GM19438 (cell line): ENCODE measurements around the gene AKR1C1.
"Not testable (repeated sequence)": the region's sequence is repeated elsewhere in the genome, so short reads cannot be mapped to it uniquely, and the experiment has no call there.

Source experiments
- ATAC-seq: cut with Tn5 transposase; IDR thresholded peaks from one replicate; pipeline ENCODE4 v1.9.1; 2021; ENCODE audit warnings: low read depth; ENCODE audit not compliant: unreplicated experiment

Gene AKR1C1

DNA sequence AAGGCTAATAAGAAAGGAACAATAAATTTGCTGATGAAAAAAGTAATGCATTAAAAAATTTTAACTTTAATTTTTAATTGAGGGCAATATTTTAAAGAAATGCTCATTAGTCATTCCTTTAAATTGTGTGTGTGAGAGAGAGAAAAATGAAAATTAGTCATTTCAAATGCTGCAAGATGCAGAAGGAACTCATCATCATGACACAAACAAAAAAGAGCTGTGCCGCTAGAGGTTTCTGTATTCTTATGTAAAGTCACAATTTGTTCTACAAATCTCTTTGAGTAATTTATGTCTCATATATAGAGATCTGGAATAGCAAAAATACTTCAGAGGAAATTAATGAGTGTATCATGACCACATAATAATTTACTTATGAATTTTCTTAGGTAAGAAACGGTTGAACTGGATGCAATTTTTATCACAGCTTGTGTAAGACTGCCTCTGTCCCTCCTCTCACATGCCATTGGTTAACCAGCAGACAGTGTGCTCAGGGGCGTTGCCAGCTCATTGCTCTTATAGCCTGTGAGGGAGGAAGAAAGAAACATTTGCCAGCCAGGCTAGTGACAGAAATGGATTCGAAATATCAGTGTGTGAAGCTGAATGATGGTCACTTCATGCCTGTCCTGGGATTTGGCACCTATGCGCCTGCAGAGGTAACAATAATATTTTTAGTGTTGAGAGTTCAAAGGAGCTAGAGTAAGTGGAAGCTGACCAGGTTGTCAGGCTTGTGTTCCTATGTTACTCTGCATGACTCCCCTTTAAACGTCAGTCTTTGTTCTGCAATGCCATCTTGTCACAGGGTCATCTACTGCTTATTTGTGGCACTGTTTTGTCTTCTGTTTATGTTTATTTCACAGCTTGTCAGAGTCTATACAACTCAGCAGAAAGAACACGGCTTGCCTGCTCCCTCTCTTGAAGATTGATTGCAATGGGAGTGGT is at the start of gene AKR1C1:
TSS of gene AKR1C1 (plus strand) at position 540 of the 939 bp plus-strand sequence. CDS start at position 570, 30 bp downstream.
- ATAC-seq: not testable (repeated sequence)

DNA sequence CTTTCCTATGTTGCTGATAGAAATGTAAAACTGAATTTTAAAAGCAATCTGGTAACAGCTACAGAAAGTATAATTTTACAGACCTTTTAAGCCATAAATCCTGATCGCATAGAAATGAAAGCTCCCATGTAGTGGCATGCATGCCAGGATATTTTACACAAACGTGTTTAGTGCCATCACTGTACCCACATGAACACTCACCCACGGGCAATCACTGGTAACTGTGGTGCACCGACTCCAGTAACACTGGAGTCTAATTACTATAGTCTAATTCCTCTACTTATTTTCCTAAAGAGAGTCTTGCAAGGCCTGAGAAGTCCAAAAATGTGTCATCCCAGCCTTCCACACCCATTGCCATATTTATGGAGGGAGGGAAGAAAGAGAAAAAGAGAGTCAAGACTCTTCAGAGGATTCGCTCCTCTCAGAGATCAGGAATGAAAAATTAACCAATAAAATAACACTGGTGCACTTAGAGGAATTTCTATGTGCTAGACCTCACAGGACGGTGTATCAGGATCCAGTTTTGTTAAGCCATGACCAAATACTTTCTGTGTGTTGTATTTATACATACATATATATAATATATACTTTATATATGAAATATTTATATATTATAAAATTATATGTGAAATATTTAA is 48.9 kb upstream of the AKR1C1 start:
- ATAC-seq: no peak

DNA sequence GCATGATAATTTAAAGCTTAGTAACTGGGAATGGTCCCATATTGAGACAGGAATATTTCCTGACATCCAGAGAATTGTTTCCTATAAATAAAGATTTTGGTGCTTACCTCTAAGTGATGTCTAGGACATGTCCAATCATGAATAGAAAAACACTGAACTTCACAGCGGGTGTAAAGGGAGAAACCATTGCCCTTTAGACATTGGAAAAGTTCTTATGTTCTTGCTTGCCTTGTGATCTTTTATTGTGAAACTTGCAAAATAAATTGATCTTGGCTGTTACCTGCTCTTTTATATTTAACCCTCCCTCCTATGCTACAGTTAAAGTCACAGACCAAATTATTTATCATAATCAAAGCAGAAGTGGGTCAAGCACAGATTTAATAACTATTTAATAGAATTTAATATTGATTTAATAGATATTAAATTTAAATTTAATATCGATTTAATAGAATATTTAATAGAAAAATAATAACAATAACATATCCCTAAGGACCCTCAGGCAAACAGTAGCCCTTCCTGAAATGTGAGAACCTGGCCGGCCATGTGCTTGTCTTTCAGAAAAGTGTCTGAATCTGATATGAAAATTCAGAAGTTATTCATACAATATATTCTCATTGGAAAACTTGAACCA is 47.0 kb upstream of the AKR1C1 start:
- no peak for ATAC-seq

DNA sequence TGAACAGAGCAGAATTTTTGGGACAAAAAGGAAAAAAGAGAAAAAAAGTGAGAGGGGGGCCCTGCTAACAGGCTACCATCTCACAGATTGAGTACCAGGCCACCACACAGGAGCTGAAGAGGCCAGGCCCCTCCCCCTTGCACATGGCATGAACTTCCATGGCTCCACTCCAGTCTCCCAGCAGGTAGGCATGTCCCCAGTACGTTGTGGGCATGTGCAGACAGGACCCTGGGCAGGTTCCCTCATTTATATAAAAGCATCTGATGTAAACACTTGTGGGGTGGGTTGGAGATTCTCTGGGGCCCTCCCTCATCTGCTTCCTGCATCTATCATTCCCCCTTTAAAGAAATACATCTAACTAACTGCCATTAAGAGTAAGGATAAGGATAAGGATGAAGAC is 45.0 kb upstream of the AKR1C1 start:
- no peak for ATAC-seq

DNA sequence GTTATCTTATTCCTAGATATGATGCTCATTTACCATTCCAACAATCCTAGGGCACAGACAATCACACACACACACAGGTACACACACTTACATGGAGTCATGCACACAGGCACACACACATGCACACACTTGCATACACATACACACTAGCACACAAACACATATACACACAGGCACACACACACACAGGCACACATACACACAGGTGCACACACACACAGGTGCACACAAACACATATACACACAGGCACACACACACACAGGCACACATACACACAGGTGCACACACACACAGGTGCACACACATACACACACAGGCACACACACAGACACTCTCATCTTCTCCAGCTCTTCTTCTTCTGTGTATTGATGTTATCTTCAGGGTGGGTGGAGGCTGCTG is 38.7 kb upstream of the AKR1C1 start:
- ATAC-seq: not testable (repeated sequence)

DNA sequence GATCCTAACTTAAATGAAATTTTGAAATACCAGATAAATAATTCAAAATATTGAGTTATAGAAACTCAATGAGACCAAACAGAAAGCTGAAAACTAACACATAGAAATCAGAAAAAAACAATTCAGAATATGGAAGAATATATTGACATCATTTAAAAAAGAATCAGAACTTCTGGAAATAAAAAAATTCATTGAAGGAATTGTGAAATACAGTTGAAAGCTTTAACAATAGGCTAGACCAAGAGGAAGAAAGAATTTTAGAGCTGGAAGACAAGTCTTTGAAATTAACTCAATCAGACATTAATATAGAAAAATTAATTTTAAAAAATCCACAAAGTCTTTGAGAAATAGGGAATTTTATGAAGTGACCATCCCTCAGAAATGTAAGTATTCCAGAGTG is 36.8 kb upstream of the AKR1C1 start:
- ATAC-seq: no peak

DNA sequence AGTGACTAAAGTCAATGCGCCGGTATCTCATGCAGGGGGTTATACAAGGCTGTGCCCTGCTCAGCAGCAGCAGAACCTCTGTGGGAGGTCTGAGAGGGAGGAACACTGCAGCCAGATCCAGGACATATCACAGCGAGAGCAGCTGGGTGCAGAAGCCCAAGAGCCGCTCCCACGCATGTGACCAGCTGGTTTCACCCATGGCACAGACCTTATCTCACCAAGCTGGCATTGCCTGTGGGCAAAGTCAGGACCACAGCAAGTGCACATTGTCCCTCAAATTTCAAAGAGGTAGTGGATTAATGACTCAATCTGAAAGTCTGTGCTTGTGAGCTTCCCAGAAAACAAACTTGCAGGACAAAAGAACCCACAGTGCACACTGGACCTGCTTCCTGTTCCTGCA is 31.6 kb upstream of the AKR1C1 start:
- no peak for ATAC-seq

DNA sequence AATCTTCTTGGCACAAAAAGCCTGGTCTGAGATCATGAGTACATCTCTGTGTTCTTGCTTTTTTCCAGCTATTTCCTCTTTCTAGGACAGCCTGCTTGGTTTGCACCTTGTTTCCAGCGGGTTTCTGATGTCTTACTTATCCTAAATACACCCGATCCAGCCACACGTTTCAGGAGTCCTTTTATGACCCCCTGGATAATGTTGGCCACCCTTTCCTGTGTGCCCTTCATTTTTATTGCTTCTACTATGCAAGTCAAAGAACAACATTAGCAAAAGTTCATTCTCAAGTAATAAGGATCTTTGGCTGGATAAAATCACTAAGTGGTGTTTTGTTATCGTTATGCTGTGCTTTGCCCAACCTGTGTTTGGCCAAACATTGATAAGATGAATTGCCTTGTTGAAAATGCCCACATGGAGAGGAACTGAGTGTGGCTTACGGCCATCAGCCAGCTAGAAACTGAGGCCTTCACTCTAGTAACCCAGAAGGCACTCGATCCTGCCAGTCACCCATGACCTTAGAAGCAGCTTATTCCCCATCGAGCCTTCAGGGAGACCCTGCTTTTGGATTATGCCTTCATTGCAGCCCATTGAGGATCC is 28.7 kb upstream of the AKR1C1 start:
- no peak for ATAC-seq

DNA sequence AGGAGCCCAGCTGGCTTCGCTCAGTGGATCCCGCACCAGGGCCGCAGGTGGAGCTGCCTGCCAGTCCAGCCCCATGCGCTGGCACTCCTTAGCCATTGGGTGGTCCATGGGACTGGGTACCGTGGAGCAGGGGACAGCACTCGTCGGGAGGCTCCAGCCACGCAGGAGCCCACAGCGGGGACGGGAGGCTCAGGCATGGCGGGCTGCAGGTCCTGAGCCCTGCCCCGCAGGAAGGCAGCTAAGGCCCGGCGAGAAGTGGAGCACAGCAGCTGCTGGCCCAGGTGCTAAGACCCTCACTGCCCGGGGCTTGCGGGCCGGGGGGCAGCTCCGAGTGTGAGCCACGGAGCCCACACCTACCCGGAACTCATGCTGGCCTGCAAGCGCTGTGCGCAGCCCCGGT is 25.9 kb upstream of the AKR1C1 start:
- no peak for ATAC-seq

DNA sequence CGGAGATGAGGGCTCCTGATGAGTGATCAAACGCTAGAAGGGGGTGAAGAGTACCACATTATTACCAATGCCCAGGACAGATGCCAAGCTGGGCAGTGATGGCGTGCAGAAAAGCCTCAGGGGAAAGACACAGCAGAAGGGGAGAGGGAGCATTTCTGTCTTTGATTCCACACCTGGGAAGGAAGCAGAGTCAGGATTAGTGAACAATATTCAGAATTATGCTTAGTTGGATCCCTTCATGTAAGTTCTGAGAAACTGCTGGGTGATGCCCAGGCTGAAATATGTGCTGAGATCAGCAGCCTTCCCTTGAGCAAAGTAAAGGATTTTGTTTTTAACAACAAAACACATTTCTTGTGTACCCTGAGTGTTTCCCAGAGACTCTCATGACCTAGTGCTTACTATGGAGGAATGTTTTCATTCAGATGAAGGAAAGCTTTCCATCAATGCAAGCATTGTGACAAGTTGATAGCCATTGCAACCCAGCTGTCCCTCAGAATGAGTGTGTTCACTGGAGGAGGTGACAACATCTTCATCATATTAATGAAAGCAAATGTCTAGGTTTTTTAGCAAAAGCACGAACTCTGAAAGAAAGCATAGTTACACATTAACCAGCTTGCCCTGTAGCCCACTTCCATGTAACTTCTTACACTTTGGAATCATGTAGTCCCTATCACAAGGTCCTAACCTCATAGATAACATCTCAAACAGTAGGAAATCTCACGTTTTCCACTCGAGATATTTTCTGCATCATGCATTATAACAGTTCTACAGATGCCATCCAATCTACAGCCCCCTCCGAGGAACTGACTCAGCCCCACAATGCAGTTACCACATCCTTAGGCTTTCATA is 23.8 kb upstream of the AKR1C1 start:
- no peak for ATAC-seq

DNA sequence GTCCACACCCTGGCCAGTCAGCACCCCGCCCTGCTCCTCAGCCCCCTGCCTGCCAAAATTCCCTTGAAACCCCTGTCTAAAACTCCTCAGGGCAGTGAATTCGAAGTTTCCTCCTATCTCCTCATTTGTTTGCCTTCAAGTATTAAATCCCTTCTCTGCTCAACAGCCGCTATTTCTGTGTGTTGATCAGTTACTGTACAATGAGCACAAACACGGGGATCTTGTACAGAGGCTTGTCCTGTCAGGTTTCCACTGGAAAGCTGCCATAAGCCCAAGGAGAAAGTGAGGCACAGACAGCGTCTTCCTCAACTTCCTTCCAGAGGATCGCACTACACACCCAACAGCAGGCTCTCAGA is 23.2 kb upstream of the AKR1C1 start:
- not testable (repeated sequence) for ATAC-seq

DNA sequence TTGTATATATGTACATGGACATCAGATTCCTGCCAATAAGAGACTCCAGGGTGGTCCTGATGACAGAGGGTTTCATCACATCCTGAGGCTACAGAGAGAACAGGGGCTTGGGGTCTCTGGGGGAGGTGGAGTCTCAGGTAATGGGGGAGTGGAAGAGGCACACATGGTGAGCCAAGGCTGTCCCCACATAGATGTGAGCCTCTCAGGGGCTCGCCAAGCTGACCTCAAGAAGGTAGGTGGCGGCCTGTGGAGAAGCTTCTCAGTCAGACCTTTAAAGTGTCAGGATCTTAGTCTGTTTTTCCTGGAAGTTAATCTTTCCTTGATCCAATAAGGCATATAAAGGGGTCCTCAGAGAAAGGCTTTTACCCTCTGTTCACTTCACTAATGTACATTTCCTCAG is 22.3 kb upstream of the AKR1C1 start:
- ATAC-seq: not testable (repeated sequence)

DNA sequence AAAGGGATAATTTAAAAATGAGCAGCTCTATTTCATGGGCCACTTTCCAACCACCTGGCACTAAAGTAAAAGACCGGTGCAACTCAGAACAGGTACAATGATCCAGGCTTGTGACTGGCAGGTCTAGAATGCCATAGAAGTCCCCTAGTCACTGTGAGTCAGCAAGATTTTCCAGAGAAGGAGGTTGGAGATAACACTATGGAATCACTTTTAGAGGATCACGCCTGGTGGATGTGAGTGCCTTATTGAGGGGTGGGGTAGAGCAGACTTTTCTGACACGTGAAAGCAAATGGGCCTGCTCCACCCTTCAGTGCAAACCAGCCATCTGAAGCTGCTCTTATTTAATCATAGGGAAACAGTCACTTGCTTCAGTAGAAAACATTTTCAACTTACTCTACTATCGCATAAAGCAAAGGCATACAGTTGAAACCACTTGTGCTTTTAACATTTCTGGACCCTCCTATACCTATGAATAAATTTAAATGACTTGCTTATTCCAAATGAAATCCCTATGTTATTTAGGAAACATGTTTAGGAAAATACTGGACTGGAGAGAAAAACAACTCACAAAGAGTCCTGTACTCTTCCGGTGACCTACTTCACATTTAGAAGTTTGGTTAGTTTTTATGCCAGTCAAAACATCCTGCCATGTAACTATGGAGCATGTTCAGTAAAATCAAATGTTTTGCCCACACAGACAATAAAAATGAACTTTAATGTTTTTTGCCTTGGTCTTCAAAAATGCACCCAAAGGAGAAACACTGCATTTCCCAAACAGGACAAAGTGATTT is 21.5 kb upstream of the AKR1C1 start:
- ATAC-seq: no peak

DNA sequence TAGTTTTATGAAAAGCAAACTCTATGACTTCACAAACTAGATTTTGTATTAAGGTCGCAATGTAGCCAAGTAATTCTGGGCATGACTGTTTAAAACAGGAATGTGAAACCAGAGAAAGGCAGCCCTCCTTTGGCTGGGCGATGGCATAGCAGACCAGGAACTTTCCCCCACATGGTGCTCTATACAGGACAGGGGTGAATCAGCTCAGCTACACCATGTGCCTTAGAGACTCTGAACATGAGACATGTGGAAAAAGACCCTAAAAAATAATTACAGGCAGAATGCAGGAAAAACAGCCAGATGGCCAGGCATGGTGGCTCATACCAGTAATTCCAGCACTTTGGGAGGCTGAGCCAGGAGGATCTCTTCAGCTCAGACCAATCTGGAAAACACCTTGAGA is 20.3 kb upstream of the AKR1C1 start:
- not testable (repeated sequence) for ATAC-seq

DNA sequence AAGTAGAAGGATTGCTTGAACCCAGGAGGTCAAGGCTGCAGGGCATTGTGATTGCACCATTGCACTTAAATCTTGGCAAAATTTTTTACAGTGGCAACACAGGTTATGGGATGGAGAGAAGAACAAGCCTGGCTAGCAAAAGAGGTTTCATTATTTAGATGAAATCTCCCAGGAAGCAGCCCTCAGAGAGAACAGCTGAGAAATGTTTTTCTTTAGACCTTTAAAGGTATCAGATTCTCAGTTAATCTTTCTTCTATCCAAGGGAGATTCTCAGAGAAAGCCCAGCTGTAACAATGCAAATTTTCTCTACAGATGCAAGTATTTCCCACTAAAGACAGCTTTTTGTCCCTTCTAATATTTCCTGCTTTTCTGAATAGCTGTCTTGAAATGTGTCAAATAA is 19.8 kb upstream of the AKR1C1 start:
- not testable (repeated sequence) for ATAC-seq

DNA sequence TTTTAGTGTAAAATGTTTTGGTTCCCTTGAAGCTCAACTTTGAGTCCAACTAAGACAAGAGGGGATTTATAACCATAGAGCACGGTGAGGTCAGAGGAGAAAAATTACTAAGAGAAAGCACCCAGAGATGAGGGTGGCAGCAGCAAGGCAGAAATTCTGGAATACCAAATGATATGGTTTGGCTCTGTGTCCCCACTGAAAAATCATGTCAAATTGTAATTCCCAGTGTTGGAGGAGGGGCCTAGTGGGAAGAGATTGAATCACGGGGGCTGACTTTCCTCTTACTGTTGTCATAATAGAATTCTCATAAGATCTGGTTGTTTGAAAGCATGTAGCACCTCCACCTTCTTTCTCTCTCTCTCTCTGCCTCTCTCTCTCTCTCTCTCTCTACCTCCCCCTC is 19.4 kb upstream of the AKR1C1 start:
- no peak for ATAC-seq

DNA sequence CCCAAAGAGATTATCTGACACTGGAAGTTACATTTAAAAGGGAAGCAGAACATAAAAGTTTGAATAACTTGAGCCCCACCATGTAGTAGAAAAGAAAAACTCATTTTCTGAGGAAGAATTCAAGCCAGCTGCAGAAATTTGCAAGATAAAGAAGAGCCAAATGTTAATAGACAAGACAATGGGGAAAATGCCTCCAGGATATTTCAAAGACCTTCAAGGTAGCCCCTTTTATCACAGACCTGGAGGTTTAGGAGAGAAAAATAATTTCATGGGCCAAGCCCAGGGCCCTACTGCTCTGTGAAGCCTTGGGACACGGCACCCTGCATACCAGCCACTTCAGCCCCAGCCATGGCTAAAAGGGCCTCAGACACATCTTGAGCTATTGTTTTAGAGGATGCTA is 18.4 kb upstream of the AKR1C1 start:
- no peak for ATAC-seq

DNA sequence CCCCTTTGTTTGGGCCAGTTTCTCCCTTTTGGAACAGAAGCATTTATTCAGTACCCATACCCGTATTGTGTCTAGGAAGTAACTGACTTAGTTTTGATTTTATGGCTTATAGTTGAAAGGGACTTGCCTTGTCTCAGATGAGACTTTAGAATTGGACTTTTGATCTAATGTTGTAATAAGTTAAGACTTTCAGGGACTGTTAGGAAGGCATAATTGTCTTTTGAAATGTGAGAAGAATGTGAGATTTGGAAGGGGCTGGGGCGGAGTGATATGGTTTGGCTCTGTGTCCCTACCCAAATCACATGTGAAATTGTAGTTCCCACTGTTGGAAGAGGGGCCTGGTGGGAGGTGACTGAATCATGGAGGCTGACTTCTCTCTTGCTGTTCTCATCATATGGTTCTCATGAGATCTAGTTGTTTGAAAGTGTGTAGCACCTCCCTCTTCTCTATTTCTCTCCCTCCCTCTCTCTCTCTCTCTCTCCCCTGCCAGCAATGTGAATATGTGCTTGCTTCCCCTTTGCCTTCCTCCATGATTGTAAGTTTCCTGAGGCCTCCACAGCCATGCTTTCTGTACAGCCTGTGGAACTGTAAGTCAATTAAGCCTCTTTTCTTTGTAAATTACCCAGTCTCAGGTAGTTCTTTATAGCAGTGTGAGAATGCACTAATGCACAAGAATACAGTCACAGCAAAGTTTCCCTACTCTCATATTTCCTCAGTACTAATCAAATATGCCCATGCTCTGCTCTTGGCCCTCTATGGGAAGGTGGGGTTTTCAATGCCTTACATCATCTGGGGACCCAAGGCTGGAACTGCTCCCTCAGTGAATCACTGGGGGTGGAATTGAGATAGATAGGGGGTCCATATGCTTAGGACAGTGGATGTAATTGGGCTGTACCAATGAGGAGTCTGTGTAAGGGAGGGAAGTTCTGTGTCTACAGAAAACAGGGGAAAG is 17.2 kb upstream of the AKR1C1 start:
- no peak for ATAC-seq
